Endodermal cell (in vitro differentiated cells): ENCODE data around the gene PYDC1. TPM values are rescaled to one million over a fixed set of nuclear protein-coding genes. Genes with fewer than 3 reads are reported as not detected.
A peak's percentile ranks its signal among the peaks of the same experiment; 100 is the strongest.

Experiments
- DNase-seq: peaks from one replicate; pipeline ENCODE4 v3.0.0-alpha.2; 2017
- H3K27ac ChIP-seq: 2 replicates; pipeline ENCODE4 v1.5.1; 2013; ENCODE audit warnings: mild to moderate bottlenecking, low read depth, low read length, moderate library complexity
- H3K27me3 ChIP-seq: 2 replicates; pipeline ENCODE4 v1.6.1; 2013; ENCODE audit warnings: mild to moderate bottlenecking, low read length, moderate library complexity; ENCODE audit not compliant: insufficient read depth, control insufficient read depth, poor library complexity, severe bottlenecking
- H3K36me3 ChIP-seq: 2 replicates; pipeline ENCODE4 v1.7.0; 2013; ENCODE audit warnings: mild to moderate bottlenecking, low read length, moderate library complexity; ENCODE audit not compliant: control insufficient read depth, insufficient read depth
- H3K4me1 ChIP-seq: one replicate; pipeline ENCODE4 v1.7.0; 2013; ENCODE audit warnings: low read length; ENCODE audit not compliant: control insufficient read depth, insufficient read depth
- H3K4me3 ChIP-seq: 2 replicates; pipeline ENCODE4 v1.5.1; 2013; ENCODE audit warnings: mild to moderate bottlenecking, low read length, moderate library complexity
- H3K9ac ChIP-seq: 2 replicates; pipeline ENCODE4 v1.6.1; 2013; ENCODE audit warnings: mild to moderate bottlenecking, low read length, moderate library complexity; ENCODE audit not compliant: poor library complexity, severe bottlenecking; ENCODE audit errors: extremely low read depth
- H3K9me3 ChIP-seq: 2 replicates; pipeline ENCODE4 v1.6.1; 2013; ENCODE audit warnings: mild to moderate bottlenecking, low read length, moderate library complexity; ENCODE audit not compliant: control insufficient read depth
- H3K27ac Mint-ChIP-seq: 2 replicates; pipeline ENCODE4 v1.8.0; 2020; ENCODE audit warnings: mixed read lengths
- H3K27me3 Mint-ChIP-seq: 2 replicates; pipeline ENCODE4 v1.8.0; 2021; ENCODE audit warnings: mild to moderate bottlenecking, mixed read lengths; ENCODE audit not compliant: insufficient read depth
- H3K36me3 Mint-ChIP-seq: 2 replicates; pipeline ENCODE4 v1.8.0; 2020; ENCODE audit warnings: low read depth, mixed read lengths
- H3K4me1 Mint-ChIP-seq: 2 replicates; pipeline ENCODE4 v1.8.0; 2020; ENCODE audit warnings: mixed read lengths
- H3K4me3 Mint-ChIP-seq: 2 replicates; pipeline ENCODE4 v1.8.0; 2020; ENCODE audit warnings: mild to moderate bottlenecking, moderate library complexity, mixed read lengths
- H3K9me3 Mint-ChIP-seq: 2 replicates; pipeline ENCODE4 v1.8.0; 2020; ENCODE audit warnings: mild to moderate bottlenecking, mixed read lengths
- WGBS, 2 experiments: methylation state at CpG; one replicate each; pipeline versions ENCODE4 v1.1.5 to v1.1.7; 2013; ENCODE audit warnings: missing lambda C conversion rate in 2 of 2, mixed read lengths in 1 of 2; ENCODE audit not compliant: insufficient coverage in 1 of 2, insufficient read length in 1 of 2; 5-methylcytosine and 5-hydroxymethylcytosine counted together
- total RNA-seq, 2 donors: library from RNA; stranded (reverse); fragmentation: NEBNext Ultra II Directional in 1 of 2; extraction: Animal tissue kit (Norgen Biotek cat#: 25700) in 1 of 2; gene quantifications; 2 replicates in 1 of 2; 3 replicates in 1 of 2; pipeline ENCODE4 v1.2.1, GENCODE V29; 2021
- TF ChIP-seq, protein P1 (sequence below): fragments of 200-600 bp; sonication (generic); conservative IDR thresholded peaks from 2 replicates; pipeline ENCODE4 v1.5.0; 2021; ENCODE audit warnings: antibody characterized with exemption, mild to moderate bottlenecking

PYDC1 gene
- total RNA-seq, 2 donors from 2014 or later = not detected

DNA sequence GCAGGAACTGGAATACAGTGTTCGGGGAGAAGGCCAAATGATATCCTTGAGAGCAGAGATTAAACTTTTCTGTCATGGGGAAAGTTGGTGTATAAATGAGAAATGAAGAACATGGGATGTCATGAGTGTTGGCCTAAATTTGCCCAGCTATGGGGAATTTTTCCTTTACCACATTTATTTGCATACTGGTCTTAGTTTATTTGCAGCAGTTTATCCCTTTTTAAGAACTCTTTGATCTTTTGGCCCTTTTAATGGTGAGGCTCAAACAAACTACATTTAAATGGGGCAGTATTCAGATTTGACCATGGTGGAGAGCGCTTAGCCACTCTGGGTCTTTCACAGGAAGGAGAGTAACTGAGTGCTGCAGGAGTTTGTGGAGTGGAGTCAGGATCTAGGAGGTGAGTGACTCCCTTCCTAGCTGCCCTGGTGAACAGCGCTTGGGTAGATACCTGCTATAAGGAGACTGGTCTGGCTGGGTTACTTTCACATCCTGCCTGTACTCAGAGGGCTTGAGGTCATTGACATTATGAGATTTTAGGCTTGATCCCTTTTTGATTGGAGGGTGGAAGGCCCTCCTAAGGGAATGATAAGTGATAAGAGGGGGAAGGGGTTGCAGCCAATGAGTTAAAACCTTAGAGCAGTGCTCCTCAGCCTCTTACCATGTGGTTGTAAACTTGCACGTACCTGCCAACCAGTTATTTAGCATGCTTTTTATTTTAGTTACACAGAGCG is 25.1 kb downstream of the PYDC1 start:
- Mint-ChIP-seq H3K4me1 (no peaks in the 10 kb centered on the region), H3K36me3 (peaks cover 96% of the 10 kb centered on the region), H3K4me3 (no peak overlapping the region), H3K27me3 (no peaks in the 10 kb centered on the region), H3K27ac (peak overlapping the region; percentile 6), H3K9me3 (no peaks in the 10 kb centered on the region)
- no peak for DNase-seq
- no peaks in the 10 kb centered on the region for H3K9me3 ChIP-seq
- no peak overlapping the region for H3K9ac ChIP-seq
- H3K4me1 ChIP-seq = no peaks in the 10 kb centered on the region
- WGBS, 2 experiments = 93 to 95% methylated on average over 4 to 5 of the region's 5 CpGs
- H3K27me3 ChIP-seq = no peaks in the 10 kb centered on the region
- H3K27ac ChIP-seq = no peak overlapping the region
- no peak overlapping the region for H3K4me3 ChIP-seq
- H3K36me3 ChIP-seq = peaks cover 100% of the 10 kb centered on the region
- TF ChIP-seq, protein P1, sequence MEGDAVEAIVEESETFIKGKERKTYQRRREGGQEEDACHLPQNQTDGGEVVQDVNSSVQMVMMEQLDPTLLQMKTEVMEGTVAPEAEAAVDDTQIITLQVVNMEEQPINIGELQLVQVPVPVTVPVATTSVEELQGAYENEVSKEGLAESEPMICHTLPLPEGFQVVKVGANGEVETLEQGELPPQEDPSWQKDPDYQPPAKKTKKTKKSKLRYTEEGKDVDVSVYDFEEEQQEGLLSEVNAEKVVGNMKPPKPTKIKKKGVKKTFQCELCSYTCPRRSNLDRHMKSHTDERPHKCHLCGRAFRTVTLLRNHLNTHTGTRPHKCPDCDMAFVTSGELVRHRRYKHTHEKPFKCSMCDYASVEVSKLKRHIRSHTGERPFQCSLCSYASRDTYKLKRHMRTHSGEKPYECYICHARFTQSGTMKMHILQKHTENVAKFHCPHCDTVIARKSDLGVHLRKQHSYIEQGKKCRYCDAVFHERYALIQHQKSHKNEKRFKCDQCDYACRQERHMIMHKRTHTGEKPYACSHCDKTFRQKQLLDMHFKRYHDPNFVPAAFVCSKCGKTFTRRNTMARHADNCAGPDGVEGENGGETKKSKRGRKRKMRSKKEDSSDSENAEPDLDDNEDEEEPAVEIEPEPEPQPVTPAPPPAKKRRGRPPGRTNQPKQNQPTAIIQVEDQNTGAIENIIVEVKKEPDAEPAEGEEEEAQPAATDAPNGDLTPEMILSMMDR = no peak

DNA sequence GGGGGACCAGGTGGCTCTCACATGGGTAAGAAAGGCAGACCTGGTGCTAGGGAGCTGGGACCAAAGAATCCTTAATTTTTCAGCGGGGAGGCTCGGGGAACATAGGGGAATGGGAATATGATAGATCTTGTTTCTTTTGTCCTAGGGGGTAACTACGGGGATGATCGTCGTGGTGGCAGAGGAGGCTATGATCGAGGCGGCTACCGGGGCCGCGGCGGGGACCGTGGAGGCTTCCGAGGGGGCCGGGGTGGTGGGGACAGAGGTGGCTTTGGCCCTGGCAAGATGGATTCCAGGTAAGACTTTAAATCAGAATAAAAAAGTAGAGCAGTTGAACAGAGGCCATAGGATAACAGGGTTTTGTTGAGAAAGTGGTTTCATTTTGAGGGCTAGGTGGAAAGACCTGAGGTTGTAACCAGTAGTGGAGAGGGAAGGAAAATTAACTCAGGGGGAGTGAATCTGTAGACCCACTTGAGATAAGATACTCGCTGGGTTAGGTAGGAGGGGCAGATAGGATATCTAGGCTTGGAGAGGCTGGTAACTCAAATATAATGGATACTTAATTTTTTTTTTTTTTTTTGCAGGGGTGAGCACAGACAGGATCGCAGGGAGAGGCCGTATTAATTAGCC is 26.0 kb downstream of the PYDC1 start:
- Histone ChIP-seq H3K27ac (no peak overlapping the region), H3K4me3 (no peak overlapping the region), H3K27me3 (no peaks in the 10 kb centered on the region), H3K9ac (no peak overlapping the region), H3K9me3 (no peaks in the 10 kb centered on the region), H3K36me3 (peaks cover 100% of the 10 kb centered on the region), H3K4me1 (no peaks in the 10 kb centered on the region)
- Mint-ChIP-seq H3K27ac (peak overlapping the region; percentile 79), H3K9me3 (no peaks in the 10 kb centered on the region), H3K4me1 (no peaks in the 10 kb centered on the region), H3K27me3 (no peaks in the 10 kb centered on the region), H3K4me3 (no peak overlapping the region), H3K36me3 (peaks cover 96% of the 10 kb centered on the region)
- DNase-seq = no peak
- WGBS, 2 experiments = 94 to 98% methylated on average over 15 to 17 of the region's 17 CpGs
- TF ChIP-seq, protein P1 = no peak

DNA sequence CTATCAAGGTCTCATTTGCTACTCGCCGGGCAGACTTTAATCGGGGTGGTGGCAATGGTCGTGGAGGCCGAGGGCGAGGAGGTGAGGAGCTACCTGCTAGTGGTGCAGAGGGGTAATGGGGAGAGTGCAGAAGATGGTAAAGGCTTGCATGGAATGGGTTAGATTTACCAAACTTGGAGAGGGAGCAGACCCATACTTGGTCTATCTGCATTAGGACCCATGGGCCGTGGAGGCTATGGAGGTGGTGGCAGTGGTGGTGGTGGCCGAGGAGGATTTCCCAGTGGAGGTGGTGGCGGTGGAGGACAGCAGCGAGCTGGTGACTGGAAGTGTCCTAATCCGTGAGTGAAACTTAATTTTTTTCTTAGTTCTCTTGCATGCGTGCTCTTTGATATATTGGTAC is 26.9 kb downstream of the PYDC1 start:
- Histone ChIP-seq H3K9ac (no peak overlapping the region), H3K27me3 (no peaks in the 10 kb centered on the region), H3K36me3 (peaks cover 100% of the 10 kb centered on the region), H3K9me3 (no peaks in the 10 kb centered on the region), H3K27ac (no peak overlapping the region), H3K4me3 (no peak overlapping the region), H3K4me1 (no peaks in the 10 kb centered on the region)
- Mint-ChIP-seq H3K4me1 (no peaks in the 10 kb centered on the region), H3K27me3 (no peaks in the 10 kb centered on the region), H3K36me3 (peaks cover 96% of the 10 kb centered on the region), H3K9me3 (no peaks in the 10 kb centered on the region), H3K4me3 (no peak overlapping the region), H3K27ac (peak overlapping the region; percentile 79)
- WGBS, 2 experiments = 95 to 100% methylated on average over 8 to 12 of the region's 12 CpGs
- no peak for DNase-seq
- TF ChIP-seq, protein P1 = no peak
